Choroid plexus epithelial cell (primary cell): ENCODE results near the gene PPARD.
A peak's percentile ranks its signal among the peaks of the same experiment; 100 is the strongest.

Experiments
- DNase-seq: peaks from one replicate; pipeline ENCODE4 v3.0.0-alpha.2; 2010; ENCODE audit warnings: low read depth
- H3K4me3 ChIP-seq: 2 replicates; pipeline ENCODE4 v1.5.1; 2011; ENCODE audit warnings: low read depth, mild to moderate bottlenecking, control low read depth, low read length, moderate library complexity
- TF ChIP-seq, protein P1 (sequence below): conservative IDR thresholded peaks from 2 replicates; pipeline ENCODE4 v1.5.1; 2011; ENCODE audit warnings: low read depth, mild to moderate bottlenecking, control low read depth, inconsistent platforms, low read length, moderate library complexity

Gene PPARD

DNA sequence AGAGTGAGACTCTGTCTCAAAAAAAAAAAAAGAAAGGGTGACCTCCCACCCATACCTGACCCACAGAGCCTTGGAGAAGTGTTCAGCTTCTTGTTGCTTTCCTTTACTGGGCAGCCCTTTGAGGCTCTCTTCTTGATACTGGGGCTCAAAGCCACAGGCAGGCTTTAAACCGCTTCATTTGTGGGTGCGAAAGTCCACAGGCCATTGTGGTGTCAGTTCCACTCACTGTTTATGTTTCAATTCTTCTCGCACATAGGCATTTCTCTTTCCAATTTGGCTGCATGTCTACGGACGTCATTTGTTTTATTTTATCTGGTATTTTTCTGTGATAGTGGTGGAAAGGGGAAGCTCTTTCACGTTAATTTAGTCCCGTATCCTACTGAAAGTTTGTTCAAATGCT lies 34.6 kb downstream of the PPARD start:
- TF ChIP-seq, protein P1, sequence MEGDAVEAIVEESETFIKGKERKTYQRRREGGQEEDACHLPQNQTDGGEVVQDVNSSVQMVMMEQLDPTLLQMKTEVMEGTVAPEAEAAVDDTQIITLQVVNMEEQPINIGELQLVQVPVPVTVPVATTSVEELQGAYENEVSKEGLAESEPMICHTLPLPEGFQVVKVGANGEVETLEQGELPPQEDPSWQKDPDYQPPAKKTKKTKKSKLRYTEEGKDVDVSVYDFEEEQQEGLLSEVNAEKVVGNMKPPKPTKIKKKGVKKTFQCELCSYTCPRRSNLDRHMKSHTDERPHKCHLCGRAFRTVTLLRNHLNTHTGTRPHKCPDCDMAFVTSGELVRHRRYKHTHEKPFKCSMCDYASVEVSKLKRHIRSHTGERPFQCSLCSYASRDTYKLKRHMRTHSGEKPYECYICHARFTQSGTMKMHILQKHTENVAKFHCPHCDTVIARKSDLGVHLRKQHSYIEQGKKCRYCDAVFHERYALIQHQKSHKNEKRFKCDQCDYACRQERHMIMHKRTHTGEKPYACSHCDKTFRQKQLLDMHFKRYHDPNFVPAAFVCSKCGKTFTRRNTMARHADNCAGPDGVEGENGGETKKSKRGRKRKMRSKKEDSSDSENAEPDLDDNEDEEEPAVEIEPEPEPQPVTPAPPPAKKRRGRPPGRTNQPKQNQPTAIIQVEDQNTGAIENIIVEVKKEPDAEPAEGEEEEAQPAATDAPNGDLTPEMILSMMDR: no peak
- no peak overlapping the region for H3K4me3 ChIP-seq
- peak; percentile 74 for DNase-seq

DNA sequence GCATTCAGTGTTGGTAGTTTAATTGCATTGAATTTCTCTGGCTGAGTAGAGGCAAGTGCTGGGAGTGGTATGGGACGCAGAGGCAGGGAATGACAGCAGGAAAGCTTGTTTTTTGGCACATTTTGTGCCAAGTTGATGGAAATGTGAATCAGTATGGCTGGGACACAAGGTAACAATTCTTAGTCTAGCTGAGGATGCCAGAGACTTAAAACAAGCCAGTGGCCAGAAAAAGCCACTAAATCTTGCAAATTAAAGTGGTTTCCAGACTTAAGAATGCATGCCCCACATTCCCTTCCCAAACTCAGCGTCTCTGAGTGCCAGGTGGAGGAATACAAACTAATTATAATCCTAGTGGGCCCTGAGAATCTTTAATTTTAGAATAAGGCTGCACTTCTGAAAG lies 35.9 kb downstream of the PPARD start:
- TF ChIP-seq, protein P1: no peak
- no peak for DNase-seq
- no peak overlapping the region for H3K4me3 ChIP-seq

DNA sequence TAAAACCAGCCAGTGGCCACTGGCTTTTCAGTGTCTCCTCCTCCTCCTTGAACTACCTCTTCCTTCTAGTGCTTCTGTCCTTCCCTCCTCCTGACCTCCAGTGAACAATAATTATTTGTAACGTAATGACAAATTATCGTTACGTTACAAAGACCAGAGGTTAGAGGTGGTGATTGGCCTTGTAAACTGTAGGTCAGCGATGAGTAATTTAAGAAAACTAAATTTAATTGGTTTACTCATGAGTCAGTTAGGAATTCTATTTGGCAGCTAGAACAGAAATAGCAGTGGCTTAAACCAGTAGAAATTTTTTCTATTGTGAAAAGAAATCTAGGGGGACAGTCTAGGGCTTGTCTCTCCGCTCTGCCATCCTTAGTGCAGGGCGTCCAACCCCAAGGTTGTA lies 38.8 kb downstream of the PPARD start:
- H3K4me3 ChIP-seq: no peak overlapping the region
- TF ChIP-seq, protein P1: no peak
- no peak for DNase-seq

DNA sequence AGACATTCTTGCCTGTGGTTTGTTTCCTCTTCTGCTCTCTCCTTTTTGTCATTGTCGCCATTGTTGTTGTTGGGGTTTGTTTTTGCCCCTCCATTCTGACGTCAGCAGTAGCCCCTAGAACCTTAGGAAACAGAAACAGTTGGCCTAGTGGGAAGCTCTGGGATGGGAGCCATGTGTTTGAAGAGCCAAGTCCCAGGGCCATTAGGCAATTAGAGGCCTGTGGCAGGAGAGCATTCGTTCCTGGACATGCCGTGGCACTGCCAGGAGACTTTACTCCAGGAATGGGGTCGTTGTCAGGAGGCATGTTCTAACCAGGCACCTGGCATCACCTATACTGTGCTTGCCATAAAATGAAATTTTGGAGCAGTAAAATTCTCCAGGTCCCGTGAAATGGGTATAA lies 39.7 kb downstream of the PPARD start:
- DNase-seq: no peak
- TF ChIP-seq, protein P1: no peak

DNA sequence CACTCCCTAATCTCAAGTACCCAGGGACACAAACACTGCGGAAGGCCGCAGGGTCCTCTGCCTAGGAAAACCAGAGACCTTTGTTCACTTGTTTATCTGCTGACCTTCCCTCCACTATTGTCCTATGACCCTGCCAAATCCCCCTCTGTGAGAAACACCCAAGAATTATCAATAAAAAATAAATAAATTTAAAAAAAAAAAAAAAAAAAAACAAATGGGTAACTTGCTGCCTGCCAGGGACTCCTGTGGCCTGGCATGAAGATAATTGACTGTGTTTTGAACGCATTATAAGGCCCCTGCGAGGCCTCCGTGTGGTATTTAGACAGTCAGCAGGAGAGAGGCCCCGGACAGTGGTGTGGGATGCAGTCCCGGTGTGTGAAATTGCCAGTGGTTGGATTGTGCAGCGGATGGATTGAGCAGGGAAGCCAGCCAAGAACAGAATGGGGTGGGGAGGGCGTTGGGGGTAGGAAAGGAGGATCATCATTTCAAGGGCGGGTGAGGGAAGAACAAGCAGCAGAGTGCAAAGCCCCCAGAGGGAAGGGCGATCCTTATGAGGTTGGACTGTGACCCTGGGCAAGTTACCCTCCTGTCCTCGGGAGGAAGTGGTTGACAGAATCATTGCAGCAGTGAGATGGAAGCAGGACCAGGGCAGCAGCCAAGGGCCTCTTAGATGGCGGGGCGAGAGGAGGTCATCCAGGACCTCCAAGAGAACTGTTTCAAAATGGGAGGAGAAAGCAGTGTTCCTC lies 43.3 kb downstream of the PPARD start:
- H3K4me3 ChIP-seq: no peak overlapping the region
- TF ChIP-seq, protein P1: no peak
- peak; percentile 78 for DNase-seq

More for the DNA sequence above, 39.7 kb downstream of the PPARD start:
- no peak overlapping the region for H3K4me3 ChIP-seq

DNA sequence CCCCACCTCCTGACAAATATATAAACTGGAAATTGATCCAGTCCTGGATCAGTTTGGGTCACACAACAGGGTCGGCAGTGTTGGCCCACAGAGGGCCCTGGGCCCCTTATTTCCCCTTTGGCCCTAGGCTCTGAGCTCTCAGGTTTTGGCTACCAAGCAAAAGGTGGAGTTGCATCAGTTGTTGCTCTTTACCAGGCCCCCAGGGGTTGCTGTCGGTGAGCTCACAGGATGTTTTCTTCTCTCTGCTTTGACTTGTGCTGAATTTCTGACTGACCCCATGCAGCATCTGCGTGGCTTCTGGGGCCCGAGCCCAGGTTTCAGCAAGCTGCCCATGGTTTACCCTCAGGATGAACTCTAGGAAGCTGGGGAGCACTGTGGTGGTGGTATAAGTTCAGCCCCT lies 44.6 kb downstream of the PPARD start:
- TF ChIP-seq, protein P1: peak; percentile 38
- peak; percentile 80 for DNase-seq
- no peak overlapping the region for H3K4me3 ChIP-seq

DNA sequence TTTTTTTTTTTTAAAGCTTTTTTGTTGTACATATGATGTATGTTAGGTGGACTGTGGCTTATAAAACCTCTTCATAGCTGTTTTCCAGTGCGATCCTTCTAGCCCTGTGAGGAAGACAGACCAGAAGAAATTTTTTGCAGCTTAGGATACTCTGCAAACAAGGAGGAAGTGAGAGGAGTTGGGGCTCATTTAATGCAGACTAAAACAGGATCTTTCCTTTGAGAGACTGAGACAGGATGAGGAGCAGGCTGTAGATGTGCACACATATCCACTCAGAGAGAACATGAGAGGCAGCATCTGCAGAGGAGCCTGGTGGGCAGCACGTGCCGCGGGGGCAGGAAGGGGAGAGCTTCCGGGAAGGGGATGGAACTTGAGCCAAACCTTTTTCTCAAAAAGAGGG lies 45.7 kb downstream of the PPARD start:
- DNase-seq: no peak
- H3K4me3 ChIP-seq: no peak overlapping the region
- TF ChIP-seq, protein P1: no peak
